RPMI8226 (cell line): Measurements from ENCODE around the gene FAM53C.
"Not testable (repeated sequence)": the region's sequence is repeated elsewhere in the genome, so short reads cannot be mapped to it uniquely, and the experiment has no call there.

ENCODE experiments used
- DNase-seq: peaks from one replicate; pipeline ENCODE4 v3.0.0-alpha.2; 2015

Gene FAM53C

GRCh38 chr5:138351517-138351916 is 13.5 kb downstream of the FAM53C start:
- DNase-seq, result no peak

GRCh38 chr5:138352071-138352721 is 14.1 kb downstream of the FAM53C start, which contains the start of gene KDM3B:
KDM3B (plus strand) TSS chr5:138352685; CDS start chr5:138352796, 111 bp downstream.
- peak; percentile 91 for DNase-seq

- DNase-seq, result peak; percentile 67
These were observed 14.9 kb downstream of the FAM53C start for GRCh38 chr5:138352722-138353559.

GRCh38 chr5:138353560-138354080 is 15.6 kb downstream of the FAM53C start:
- peak; percentile 82 for DNase-seq

DNA sequence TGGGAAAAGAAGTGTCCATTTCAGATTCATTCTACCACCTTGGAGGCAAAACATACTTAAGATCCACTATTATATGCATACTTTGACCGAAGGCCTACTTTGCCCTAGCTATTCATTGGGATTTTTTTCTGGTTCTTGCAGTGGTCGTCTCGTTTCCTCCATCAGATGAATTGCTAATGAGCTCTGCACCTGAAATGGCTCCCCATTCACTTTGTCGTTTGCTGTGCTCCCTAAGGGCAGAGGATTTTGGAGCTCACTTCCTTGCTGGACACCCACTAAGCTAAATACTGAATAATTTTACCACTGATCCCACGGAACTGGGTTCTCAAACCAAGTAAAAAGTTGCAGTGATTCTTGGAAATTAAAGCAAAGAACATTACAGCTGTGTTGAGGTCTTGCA is 16.3 kb downstream of the FAM53C start:
- no peak for DNase-seq

DNA sequence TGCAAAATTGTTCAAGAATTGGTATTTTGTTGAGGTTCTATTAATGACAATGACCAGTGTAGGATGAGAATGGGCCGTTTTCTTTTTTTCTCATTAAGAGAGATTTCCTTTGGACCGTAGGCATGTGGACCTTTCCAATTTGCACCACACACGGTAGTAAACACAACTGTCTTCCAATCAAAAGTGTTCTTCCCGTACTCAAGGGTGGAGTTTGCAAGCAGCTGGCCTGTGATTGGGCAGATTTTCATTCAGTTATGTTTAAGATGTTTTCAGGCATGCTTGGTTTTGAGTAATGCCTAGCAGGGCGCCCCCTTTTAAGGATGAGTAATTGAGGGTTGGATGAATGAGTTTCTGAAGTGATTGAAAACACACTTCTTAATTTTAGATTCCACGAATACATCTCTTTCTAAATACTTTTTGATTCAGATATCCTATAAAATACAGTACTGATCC is 16.9 kb downstream of the FAM53C start:
- DNase-seq, result peak; percentile 43

GRCh38 chr5:138359621-138360020 is 21.6 kb downstream of the FAM53C start:
- DNase-seq, result no peak

DNA sequence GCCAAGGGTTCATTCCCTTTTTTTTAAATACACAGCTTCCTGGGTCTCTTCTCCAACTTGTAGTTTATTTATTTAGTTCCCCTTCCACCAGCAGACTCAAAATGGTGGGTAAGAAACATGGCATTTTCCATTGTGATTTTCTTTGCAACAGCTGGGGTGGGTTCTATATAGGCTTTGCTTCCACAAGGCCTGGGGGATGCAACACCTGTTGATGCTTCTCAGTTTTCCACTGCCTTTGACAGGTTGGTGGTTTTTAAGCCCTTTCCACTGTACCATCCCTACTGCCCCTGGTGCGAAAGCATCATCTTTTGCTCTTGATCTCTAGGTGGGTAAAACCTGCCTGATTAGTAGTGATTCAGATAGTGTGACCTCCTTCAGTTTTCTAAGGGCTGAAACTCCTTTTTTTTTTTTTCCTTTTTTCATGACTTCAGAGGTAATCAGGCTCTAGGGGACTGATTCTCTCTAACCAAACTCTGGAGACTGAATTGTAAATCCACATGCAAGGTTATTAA is 22.9 kb downstream of the FAM53C start:
- no peak for DNase-seq

DNA sequence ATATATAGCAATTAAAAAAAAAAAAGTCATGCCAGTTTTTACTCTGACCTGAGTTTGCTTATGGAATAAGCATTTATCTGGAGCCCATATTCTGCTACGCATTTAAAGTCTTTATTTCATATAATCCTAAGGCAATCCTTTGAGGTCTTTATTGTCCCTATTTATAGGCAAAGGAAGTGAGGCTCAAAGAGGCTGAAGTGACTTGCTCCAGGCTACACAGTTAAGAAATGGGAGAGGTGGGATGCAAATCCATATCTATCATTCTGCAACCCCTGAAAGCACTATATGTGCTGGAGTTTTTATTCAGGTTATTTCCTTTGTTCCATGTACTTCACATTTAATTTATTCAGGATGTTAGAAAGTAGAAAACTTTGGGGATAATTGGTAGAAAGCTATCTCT is 26.5 kb downstream of the FAM53C start:
- DNase-seq, result no peak

GRCh38 chr5:138366632-138367382 is 28.7 kb downstream of the FAM53C start:
- DNase-seq, result no peak

GRCh38 chr5:138369261-138369660 is 31.2 kb downstream of the FAM53C start:
- DNase-seq, result no peak

- DNase-seq, result no peak
These were observed 31.6 kb downstream of the FAM53C start for GRCh38 chr5:138369706-138370105.

DNA sequence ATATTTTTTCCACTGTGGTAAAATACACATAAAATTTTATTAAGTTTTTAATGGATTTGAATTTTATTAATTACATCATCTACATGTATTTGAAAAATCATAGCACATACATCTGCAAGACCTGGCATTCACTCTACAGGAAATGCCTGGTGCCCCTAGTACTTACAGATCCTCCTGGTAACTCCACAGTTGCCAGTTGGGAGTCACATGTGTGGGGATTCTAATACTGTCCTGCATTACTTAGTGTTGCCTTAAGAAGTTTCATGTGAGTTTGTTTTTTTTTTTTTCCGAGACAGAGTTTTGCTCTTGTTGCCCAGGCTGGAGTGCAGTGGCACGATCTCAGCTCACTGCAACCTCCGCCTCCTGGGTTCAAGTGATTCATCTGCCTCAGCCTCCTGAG is 32.5 kb downstream of the FAM53C start:
- DNase-seq, result no peak

- DNase-seq, result peak; percentile 17
These were observed 33.4 kb downstream of the FAM53C start for GRCh38 chr5:138371454-138371853.

DNA sequence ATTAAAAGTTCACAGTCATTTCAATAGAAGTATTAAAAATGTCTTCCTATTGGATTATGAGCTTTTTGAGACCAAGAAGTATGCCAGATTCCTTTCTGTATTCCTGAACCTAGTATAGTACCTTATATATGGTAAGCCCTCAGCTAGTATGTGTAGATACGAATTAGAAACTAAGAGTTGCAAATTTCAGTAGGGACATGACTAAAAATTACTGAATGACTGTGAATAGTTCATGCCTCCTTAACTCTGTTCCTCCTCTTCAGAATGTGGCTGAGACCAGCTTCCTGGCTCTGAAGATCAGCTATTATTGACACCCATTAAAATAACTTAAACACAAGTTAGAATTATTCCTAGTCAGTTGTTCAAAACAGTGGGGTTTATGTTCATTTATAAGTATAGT is 34.2 kb downstream of the FAM53C start:
- no peak for DNase-seq

- no peak for DNase-seq
These were observed 34.6 kb downstream of the FAM53C start for GRCh38 chr5:138372653-138373052.

GRCh38 chr5:138382347-138382746 is 44.3 kb downstream of the FAM53C start:
- DNase-seq, result no peak

- no peak for DNase-seq
These were observed 47.6 kb downstream of the FAM53C start for GRCh38 chr5:138385660-138386059.

- DNase-seq, result no peak
These were observed 48.2 kb downstream of the FAM53C start for GRCh38 chr5:138386290-138386689.

- DNase-seq, result no peak
These were observed 51.3 kb downstream of the FAM53C start for GRCh38 chr5:138389332-138389731.

DNA sequence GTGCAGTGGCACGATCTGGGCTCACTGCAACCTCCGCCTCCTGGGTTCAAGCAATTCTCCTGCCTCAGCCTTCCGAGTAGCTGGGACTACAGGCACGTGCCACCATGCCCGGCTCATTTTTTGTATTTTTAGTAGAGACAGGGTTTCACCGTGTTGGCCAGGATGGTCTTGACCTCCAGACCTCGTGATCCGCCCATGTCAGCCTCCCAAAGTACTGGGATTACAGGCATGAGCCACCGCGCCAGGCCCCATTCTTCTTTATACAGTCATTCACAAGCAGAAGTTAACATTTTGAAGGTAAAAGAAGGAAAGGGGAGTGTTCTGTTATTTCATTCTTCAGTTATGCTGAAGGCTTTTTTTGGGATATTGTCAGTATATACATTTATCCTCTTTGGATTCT is 51.8 kb downstream of the FAM53C start:
- not testable (repeated sequence) for DNase-seq

DNA sequence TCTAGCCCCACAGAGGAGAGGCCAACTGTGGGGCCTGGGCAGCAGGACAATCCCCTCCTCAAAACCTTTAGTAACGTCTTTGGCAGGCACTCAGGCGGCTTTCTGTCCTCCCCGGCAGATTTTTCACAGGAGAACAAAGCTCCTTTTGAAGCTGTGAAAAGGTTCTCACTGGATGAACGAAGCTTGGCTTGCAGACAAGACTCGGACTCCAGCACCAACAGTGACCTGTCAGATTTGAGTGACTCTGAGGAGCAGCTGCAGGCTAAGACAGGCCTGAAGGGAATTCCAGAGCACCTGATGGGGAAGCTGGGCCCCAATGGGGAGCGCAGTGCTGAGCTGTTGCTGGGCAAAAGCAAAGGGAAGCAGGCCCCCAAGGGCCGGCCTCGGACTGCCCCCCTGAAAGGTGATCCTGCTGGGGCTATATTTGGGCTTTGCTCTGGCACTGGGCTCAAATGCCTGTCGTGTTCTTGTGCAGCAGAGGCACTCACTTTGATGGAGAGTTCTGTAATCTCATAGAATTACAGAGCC is 53.9 kb downstream of the FAM53C start:
- no peak for DNase-seq
